Posterior vena cava (tissue), 2 donors: Measurements from ENCODE around the gene ZNF17. TPM values are rescaled to one million over a fixed set of nuclear protein-coding genes. Genes with fewer than 3 reads are reported as not detected.

Source experiments
- DNase-seq: peaks from one replicate; pipeline ENCODE4 v3.0.0-alpha.2; 2020; ENCODE audit warnings: low spot score
- intact Hi-C, 2 donors: fragments of 100-400 bp; cut with DNase I; formaldehyde crosslinking; loops; one replicate each; pipeline versions ENCODE4 v1.14.1 to v1.14.2; 2022 to 2023
- total RNA-seq, 2 donors: library from RNA; stranded (reverse); fragmentation: NEBNext Ultra II Directional; extraction: Animal tissue kit (Norgen Biotek cat#: 25700); gene quantifications; one replicate each; pipeline ENCODE4 v1.2.1, GENCODE V29; 2021
- donor health status: DM: yes; HTN: yes; CAD: no.
- donor health status: DM: yes; HTN: yes; CAD: no.

ZNF17 gene
- total RNA-seq, 2 donors from 2014 or later: 10.9 to 11.4 TPM

DNA sequence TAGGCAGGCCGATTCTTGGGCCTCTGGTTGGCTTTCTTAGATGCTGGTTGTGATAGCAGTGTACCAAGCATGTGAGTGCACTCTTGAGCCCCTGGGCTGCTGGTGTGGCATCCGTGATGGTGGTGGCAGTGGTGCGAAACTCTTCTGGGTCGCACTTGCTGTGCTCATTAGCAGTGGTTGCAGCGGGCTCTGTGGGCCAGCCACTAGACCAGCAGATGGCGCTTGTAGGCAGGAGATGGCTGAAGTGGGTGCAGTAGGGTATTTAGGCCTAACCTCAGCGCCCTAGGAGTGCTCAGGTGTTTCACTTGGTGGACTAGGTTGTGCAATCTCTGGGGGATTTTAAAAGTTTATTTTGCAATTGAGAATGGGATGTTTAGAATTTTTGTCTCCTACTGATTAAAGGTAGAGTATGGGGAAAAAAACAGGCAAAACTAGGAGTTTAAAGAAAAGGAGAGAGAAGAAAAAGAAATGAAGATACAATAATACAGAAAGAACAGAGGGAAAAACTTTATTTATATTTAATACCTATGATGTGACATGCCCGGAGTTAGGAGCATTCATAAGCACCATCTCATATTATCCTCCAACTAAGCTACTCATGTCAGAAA lies 4.3 kb upstream of the ZNF17 start:
- DNase-seq: no peak
- intact Hi-C loops: no loop called here

DNA sequence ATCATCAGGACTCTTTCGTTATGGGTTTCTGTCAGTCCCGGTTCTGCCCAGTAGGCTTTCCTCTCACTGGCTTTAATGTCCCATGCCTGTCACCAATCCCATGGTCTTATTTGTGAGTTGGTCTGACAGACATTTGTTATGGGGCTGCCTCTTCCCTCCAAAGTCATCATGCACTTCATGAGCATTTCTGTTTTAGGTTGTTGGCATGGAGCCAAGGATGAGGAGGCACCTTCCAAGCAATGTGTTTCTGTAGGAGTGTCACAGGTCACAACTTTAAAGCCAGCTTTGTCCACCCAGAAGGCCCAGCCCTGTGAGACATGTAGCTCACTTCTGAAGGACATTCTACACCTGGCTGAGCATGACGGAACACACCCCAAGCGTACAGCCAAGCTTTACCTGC lies 8.5 kb downstream of the ZNF17 start:
- intact Hi-C loops: no loop called here
- no peak for DNase-seq

DNA sequence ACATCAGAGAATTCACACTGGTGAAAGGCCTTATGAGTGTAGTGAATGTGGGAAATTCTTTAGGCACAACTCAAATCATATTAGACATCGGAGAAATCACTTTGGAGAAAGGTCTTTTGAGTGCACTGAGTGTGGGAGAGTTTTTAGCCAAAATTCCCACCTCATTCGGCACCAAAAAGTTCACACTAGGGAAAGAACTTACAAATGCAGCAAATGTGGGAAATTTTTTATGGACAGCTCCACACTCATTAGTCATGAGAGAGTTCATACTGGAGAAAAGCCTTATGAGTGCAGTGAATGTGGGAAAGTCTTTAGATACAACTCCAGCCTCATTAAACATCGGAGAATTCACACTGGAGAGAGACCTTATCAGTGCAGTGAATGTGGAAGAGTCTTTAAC lies 10.1 kb downstream of the ZNF17 start:
- DNase-seq: no peak
- intact Hi-C loops: no loop called here

DNA sequence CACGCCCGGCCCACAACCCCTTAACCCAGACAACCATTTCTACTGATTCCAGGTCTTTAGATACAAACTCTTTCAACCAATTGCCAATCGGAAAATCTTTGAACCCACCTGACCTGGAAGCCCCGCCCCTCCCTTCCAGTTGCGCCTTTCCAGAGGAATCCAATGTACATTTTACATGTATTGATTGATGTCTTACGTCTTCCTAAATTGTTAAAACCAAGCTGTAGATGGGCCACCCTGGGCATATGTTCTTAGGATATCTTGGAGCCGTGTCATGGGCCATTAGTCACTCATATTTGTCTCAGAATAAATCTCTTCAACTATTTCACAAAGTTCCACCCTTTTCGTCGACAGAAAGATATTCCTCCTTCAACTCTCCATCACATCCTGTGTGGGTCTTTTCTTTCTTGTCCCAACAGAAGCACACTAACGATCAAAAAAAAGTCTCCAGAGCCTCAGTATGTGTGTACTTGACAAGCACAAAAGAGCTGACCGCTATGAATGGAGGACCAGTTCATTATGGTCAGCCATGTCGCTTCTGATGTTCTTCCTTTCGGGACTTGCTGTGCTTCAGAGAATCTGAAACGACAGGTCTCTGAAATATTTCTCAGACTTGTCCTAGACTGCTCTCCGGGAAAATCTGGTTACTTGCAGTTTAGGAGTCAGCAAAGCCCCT lies 23.6 kb downstream of the ZNF17 start:
- DNase-seq: no peak
- intact Hi-C loops: no loop called here

DNA sequence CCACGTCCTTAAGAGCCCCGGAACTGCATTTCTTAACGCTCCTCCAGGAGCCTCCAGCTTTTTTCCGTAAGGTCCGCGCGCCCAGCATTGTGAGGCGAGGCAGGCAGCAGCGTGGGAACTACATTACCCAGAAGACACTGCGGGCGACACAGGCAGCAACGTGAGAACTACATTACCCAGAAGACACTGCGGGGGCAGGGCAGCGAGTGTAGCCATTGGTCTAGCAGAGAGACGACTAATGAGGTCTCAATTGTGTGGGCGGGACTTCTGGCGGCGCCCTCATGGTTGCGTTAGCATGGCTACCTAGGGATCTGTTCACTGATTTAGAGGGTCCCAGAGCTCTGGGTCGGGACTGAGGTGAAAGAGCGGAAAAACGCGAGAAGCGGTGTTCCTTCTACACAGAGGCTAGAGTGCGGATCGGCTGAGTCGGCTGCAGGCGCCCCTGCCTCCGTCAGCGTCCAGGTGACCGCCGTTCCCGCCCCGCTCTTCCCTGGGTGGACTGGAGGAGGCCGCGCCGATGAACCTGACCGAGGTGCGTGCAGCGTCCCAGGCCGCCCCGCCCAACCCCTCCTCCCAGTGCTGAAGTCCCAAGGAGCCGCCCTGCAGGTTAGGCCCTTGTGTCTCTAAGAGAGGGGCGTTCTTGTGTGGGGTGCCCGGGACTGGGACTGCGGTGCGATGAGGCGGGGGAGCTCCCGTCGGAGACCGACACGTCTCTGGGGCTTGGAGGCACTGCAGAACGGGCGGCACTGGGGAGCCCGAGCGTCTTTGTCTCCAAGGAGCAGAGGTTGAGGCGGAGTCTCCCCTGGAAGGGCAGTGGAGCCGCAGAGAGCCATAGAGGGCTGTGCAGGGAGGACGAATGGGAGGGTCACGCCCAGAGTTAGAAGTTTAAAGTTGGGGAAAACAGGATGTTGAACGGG lies 24.4 kb downstream of the ZNF17 start, which contains the start of gene ZNF749:
Gene ZNF749, plus strand, starts transcription at position 264 of the 917 bp plus-strand sequence. Its CDS starts 254 bp downstream, at position 518.
- intact Hi-C loops: no loop called here
- peak; percentile 99 for DNase-seq

DNA sequence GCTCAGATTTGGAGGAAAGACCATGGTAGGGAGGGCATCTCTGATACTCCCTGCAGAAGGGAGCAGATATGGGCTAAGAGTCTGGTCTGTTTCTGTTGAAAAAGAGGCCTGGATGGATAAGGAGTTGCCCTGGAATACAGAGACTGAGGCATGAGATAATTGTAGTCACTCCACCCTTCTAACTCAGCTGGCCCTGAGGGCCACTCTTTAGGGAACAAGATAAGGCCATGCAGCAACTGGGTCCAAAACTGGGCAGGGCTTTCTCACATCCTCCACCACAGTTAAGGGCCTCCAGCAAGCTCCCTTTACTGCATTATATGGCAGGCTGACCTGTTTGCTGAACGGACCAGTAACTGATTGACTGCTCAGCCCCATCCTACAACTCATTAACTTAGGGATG lies 25.5 kb downstream of the ZNF17 start:
- intact Hi-C loops: no loop called here
- DNase-seq: no peak

DNA sequence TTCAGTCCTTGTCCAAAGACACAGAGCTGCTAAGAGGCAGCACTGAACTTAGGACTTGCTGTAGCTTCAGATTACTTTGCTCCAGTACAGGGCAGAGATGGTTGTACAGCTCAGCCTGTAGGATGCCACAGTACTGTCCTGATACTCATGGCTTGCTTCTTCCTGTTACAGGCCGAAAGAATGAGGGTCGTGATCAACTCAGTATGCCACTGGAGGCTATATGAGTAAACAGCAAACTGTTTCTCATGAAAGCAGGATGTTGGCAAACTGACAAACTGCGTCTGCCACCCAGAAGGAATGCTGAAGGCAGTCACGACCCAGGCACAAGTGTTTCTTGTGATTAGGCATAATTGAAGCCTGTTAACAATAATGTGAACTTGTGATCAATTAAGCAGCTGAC lies 27.0 kb downstream of the ZNF17 start:
- intact Hi-C loops: no loop called here
- no peak for DNase-seq

DNA sequence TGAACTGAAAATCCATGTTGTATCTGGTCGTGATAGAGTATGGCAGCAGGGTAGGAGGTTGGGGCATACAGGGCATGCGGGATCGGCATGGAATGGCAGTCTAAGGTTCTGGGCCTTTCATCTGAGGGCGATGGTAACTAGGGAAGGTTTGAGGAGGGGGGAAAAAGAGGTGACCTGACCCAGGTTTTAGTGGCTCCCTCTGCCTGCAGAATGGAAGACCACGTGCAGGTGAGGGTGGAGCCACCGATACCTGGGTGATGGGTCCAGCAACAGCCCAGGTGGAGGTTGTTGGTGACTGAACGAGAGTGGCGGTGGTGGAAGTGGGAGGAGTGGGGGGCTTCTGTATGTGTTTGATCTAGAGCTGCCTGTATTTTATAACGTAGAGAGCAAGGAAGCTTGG lies 28.0 kb downstream of the ZNF17 start:
- intact Hi-C loops: no loop called here
- no peak for DNase-seq

DNA sequence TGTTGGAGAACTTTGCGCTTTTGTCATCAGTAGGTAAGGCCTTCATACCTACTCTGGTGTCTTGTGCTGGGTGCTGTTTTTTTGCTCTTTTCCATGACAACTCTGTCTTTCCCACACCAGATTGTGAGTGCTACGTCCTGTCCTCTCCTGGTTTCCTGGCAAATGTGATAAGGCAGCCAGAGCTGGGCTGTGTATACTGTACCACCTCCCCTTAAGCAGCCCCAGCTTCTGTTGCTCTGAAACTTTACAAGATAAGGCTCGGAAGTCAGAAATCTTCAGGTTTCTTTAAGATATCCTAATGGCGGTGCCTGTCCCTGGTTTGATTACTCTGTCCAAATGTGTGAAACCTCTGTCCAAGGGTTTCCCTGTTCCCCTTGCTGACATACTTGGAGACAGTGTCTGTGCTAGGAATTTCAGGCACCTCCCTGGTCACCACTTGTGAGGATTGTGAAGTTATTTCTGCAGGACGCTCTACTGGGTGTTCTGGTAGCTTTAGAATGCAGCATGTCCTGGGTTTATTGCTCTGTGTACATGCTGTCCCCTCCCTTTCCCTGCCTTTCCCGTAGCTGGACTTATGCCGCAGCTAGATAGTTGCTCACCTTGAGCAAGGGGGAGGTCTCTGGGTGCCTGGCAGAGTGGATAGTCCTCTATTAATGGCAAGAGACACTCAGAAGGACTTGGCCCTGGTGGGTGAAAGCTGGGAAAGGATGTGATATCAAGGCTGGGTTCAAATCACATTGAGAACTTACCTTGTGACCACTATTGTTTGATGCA lies 31.2 kb downstream of the ZNF17 start:
- intact Hi-C loops: no loop called here
- DNase-seq: no peak

DNA sequence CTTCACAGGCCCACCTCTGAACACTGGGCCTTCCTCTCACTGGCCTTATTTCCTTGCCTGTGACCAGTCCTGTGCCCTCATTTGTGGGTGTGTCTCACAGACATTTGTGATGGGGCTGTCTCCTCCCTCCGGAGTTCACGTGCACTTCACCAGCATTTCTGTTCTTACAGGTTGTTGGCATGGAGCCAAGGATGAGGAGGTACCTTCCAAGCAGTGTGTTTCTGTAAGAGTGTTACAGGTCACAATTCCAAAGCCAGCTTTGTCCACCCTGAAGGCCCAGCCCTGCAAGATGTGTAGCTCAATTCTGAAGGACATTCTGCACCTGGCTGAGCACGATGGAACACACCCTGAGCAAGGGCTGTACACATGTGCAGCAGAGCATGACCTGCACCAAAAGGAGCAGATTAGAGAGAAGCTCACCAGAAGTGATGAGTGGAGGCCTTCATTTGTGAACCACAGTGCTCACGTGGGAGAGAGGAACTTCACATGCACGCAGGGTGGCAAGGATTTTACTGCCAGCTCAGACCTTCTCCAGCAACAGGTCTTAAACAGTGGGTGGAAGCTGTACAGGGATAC lies 32.2 kb downstream of the ZNF17 start:
- intact Hi-C loops: no loop called here

DNA sequence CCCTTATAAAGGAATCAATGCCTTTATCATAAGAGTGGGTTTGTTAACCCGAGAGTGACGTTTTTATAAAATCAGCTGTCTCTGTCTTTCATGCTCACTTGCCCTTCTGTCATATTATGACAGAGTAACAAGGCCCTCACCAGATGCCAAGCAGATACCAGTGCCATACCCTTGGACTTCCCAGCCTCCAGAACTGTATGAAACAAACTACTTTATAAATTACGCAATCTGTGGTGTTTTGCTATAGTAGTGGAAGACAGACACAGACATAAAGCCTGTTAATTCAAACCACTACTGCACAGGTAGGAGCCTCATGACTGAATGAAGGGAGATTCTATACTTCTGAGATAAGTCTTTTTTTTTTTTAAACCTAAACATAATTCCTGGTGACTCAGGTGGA lies 41.3 kb downstream of the ZNF17 start:
- DNase-seq: no peak
- intact Hi-C loops: no loop called here

More for the DNA sequence above, 32.2 kb downstream of the ZNF17 start:
- no peak for DNase-seq

DNA sequence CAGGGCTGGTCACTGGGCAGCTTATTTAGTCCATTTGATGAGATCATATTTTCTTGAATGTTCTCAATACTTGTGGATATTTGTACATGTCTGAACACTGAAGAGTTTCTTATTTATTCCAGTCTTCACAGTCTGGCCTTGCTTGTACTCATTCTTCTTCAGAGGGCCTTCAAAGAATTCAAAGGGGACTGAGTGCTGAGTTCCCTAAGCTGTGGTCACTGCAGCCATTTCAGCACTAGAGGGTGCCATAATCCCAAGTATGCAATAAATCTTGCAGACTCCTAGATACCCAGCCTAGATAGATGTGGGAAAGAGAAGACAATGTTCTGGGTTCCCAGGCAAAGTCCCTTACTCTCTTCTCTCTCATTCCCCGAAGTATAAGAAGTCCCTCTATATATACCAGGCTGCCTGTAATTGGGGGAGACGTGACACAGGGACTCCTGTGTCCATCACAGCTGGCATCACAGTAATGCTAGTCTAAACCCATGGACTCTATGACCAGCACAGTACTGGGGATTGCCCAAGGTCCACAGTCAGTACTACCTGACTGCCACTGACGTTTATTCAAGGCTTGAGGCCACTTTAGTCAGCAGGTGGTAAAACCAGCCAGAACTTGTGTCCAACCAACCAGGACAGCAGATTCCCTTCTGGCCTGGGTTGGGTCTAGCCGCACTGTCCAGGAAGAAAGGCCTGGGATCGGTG lies 54.9 kb downstream of the ZNF17 start:
- intact Hi-C loops: no loop called here
- no peak for DNase-seq

DNA sequence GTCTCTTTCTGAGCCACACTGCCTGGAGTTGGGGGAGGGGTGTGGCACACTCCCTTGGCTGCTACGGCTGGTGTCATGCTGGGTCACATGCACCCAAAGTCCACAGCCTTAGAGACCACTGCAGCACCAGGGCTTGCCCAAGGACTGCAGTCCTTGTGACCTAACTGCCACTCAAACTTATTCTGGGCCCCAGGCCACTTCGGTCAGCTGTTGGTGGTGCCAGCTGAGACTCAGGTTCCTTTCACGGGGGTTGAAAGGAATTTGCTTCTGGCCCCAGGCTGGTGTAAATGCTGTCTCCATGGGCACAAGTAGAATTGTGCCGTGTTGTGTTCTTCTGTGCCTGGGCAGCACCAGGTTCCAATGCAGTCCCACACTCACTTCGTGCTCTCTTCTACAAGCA lies 55.5 kb downstream of the ZNF17 start:
- intact Hi-C loops: no loop called here
- DNase-seq: no peak

Other genes starting within 250 kb of the ZNF17 start
- gene DUXA, start 243.7 kb upstream of the ZNF17 start, total RNA-seq: under 1 TPM in 1 of 2 donors, not detected in 1; 0.38 TPM
- gene ZNF264, start 219.7 kb upstream of the ZNF17 start, total RNA-seq: 10 to 100 TPM; 35.1 to 37.8 TPM
- 1 to 10 TPM; 1.6 to 2.0 TPM for gene AURKC, start 180.1 kb upstream of the ZNF17 start, total RNA-seq
- 10 to 100 TPM; 12.9 to 15.5 TPM for gene ZNF805, start 170.5 kb upstream of the ZNF17 start, total RNA-seq
- 10 to 100 TPM; 46.6 to 49.7 TPM for gene ZNF460, start 130.7 kb upstream of the ZNF17 start, total RNA-seq
- 1 to 10 TPM; 5.0 to 6.8 TPM for gene ZNF543, start 90.7 kb upstream of the ZNF17 start, total RNA-seq
- gene ZNF304, start 59.9 kb upstream of the ZNF17 start, total RNA-seq: 1 to 10 TPM; 8.3 to 9.4 TPM
- 1 to 10 TPM; 7.5 to 9.2 TPM for gene TRAPPC2B, start 47.6 kb upstream of the ZNF17 start, total RNA-seq
- 1 to 10 TPM; 2.4 to 3.5 TPM for gene ZNF547, start 47.6 kb upstream of the ZNF17 start, total RNA-seq
- 10 to 100 TPM; 16.4 to 18.7 TPM for gene ZNF548, start 21.3 kb upstream of the ZNF17 start, total RNA-seq
- 10 to 100 TPM in 1 of 2 donors, 1 to 10 TPM in 1; 7.1 to 10.2 TPM for gene ZNF749, start 24.2 kb downstream of the ZNF17 start, total RNA-seq
- 1 to 10 TPM in 1 of 2 donors, under 1 TPM in 1; 0.88 to 1.2 TPM for gene VN1R1, start 46.0 kb downstream of the ZNF17 start, total RNA-seq
- gene ZNF772, start 66.4 kb downstream of the ZNF17 start, total RNA-seq: 1 to 10 TPM; 6.3 to 8.1 TPM
- gene ZNF419, start 76.6 kb downstream of the ZNF17 start, total RNA-seq: 1 to 10 TPM; 8.2 to 8.3 TPM
- gene ZNF773, start 88.8 kb downstream of the ZNF17 start, total RNA-seq: 1 to 10 TPM; 5.7 to 7.2 TPM
- 1 to 10 TPM; 4.3 to 6.1 TPM for gene ZNF549, start 116.2 kb downstream of the ZNF17 start, total RNA-seq
- 1 to 10 TPM; 3.7 to 4.5 TPM for gene ZNF550, start 148.7 kb downstream of the ZNF17 start, total RNA-seq
- gene ZNF416, start 167.8 kb downstream of the ZNF17 start, total RNA-seq: 1 to 10 TPM; 3.9 to 5.3 TPM
- gene ZIK1, start 173.0 kb downstream of the ZNF17 start, total RNA-seq: 1 to 10 TPM; 4.5 to 5.0 TPM
- 1 to 10 TPM; 1.6 to 2.4 TPM for gene ZNF530, start 188.7 kb downstream of the ZNF17 start, total RNA-seq
- gene ZNF134, start 203.1 kb downstream of the ZNF17 start, total RNA-seq: 10 to 100 TPM; 14.9 to 18.0 TPM
- gene ZNF211, start 222.0 kb downstream of the ZNF17 start, total RNA-seq: 1 to 10 TPM; 6.9 to 8.0 TPM